ENCODE data around the gene RIPK1.

DNA sequence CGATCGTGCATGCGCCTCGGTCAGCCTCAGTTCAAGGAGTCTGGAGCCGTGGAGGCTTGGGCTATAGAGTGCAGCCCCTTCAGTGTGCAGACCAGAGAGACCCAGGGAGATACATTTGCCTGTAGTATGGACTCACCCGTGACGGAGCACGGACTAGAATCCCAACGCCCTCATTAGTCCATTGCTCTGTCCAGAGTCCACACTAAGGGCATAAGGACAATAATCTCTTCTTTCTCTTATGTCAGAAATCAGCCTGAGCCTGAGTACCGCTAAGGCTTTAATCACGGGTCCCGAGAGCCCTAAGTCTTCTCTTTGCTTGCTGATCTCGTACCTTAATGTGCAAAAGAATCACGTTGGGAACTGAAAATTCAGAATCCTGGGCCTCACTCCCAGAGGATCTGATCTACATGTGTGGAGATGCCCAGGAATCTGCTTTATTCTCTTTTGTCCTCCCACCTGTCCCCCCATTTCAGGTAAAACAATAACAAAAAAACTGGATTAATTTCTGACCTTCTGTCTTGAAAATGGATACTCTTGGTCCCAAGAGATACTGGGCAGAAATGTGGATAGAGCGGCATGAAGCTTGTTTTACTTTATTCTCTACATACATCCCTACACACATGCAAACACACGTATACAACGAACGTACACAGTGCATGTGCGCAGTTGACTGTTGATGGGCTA, 50.9 kb downstream of the RIPK1 start:
- no peak; the same call in 1 of the 2 replicates for TF ChIP-seq ZFX (IDR thresholded peaks at IDR 0.05)
- TF ChIP-seq, protein P1, sequence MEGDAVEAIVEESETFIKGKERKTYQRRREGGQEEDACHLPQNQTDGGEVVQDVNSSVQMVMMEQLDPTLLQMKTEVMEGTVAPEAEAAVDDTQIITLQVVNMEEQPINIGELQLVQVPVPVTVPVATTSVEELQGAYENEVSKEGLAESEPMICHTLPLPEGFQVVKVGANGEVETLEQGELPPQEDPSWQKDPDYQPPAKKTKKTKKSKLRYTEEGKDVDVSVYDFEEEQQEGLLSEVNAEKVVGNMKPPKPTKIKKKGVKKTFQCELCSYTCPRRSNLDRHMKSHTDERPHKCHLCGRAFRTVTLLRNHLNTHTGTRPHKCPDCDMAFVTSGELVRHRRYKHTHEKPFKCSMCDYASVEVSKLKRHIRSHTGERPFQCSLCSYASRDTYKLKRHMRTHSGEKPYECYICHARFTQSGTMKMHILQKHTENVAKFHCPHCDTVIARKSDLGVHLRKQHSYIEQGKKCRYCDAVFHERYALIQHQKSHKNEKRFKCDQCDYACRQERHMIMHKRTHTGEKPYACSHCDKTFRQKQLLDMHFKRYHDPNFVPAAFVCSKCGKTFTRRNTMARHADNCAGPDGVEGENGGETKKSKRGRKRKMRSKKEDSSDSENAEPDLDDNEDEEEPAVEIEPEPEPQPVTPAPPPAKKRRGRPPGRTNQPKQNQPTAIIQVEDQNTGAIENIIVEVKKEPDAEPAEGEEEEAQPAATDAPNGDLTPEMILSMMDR (conservative IDR thresholded peaks at IDR 0.05): no peak

Data from C4-2B (cell line).